ENCODE results near the gene ARHGAP45.

DNA sequence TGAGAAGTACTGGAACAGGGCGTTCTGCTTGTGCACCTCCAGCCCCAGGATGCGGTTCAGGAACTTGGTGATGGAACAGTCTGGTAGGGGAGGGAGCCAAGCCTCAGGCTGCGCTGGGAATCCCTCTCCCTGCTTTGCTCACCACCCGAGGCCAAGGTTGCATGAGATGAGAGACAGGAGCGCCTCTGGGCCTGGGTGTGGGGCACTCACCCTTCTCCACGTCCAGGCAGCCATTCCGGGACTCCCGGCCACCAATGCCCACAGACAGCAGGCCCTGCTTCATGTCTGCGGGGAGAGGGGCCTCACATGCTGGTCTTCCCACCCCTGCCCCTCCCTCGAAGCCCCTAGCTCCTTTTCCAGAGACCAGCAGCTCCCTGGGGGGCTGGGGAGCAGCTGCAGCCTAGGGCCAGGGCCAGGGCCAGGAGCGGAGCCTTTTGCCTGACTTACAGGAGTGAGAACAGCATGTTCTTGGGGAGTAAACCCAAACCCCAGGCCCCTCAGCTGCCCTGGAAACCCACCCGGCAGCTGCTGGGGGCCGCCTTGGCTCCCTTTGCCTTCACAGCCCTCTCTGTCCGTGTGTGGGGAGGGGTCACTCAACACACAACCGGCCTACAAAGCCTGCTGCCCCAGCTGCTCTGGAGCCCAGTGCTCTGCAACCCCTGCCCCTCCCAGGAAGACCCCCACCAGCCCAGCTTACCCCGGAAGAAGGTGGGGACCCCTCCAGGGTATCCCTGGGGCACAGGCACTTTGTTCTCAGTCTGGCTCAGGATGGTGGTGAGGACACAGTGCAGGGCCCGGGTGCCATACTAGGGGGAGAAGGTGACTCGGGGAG lies 44.1 kb downstream of the ARHGAP45 start:
- TF ChIP-seq, protein P1, sequence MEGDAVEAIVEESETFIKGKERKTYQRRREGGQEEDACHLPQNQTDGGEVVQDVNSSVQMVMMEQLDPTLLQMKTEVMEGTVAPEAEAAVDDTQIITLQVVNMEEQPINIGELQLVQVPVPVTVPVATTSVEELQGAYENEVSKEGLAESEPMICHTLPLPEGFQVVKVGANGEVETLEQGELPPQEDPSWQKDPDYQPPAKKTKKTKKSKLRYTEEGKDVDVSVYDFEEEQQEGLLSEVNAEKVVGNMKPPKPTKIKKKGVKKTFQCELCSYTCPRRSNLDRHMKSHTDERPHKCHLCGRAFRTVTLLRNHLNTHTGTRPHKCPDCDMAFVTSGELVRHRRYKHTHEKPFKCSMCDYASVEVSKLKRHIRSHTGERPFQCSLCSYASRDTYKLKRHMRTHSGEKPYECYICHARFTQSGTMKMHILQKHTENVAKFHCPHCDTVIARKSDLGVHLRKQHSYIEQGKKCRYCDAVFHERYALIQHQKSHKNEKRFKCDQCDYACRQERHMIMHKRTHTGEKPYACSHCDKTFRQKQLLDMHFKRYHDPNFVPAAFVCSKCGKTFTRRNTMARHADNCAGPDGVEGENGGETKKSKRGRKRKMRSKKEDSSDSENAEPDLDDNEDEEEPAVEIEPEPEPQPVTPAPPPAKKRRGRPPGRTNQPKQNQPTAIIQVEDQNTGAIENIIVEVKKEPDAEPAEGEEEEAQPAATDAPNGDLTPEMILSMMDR (IDR thresholded peaks at IDR 0.05; ENCODE audit: low read depth, low read length, missing input control), result no peak
- TF ChIP-seq HNF4A (conservative IDR thresholded peaks at IDR 0.05) (no peak), YY1 (IDR thresholded peaks at IDR 0.05) (no peak), RXRA (IDR thresholded peaks at IDR 0.05) (no peak), GABPA (IDR thresholded peaks at IDR 0.05 in 1 of 2, conservative IDR thresholded peaks at IDR 0.05 in 1 of 2) (no peak), TAF1 (conservative IDR thresholded peaks at IDR 0.05) (no peak), RAD21 (IDR thresholded peaks at IDR 0.05) (no peak), EGR1 (IDR thresholded peaks at IDR 0.05; ENCODE audit: low read depth in 2 of 2) (no peak), SP1 (IDR thresholded peaks at IDR 0.05) (no peak)
- TF ChIP-seq, protein P2, sequence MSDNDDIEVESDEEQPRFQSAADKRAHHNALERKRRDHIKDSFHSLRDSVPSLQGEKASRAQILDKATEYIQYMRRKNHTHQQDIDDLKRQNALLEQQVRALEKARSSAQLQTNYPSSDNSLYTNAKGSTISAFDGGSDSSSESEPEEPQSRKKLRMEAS (IDR thresholded peaks at IDR 0.05), result no peak
- TF ChIP-seq, protein P3, sequence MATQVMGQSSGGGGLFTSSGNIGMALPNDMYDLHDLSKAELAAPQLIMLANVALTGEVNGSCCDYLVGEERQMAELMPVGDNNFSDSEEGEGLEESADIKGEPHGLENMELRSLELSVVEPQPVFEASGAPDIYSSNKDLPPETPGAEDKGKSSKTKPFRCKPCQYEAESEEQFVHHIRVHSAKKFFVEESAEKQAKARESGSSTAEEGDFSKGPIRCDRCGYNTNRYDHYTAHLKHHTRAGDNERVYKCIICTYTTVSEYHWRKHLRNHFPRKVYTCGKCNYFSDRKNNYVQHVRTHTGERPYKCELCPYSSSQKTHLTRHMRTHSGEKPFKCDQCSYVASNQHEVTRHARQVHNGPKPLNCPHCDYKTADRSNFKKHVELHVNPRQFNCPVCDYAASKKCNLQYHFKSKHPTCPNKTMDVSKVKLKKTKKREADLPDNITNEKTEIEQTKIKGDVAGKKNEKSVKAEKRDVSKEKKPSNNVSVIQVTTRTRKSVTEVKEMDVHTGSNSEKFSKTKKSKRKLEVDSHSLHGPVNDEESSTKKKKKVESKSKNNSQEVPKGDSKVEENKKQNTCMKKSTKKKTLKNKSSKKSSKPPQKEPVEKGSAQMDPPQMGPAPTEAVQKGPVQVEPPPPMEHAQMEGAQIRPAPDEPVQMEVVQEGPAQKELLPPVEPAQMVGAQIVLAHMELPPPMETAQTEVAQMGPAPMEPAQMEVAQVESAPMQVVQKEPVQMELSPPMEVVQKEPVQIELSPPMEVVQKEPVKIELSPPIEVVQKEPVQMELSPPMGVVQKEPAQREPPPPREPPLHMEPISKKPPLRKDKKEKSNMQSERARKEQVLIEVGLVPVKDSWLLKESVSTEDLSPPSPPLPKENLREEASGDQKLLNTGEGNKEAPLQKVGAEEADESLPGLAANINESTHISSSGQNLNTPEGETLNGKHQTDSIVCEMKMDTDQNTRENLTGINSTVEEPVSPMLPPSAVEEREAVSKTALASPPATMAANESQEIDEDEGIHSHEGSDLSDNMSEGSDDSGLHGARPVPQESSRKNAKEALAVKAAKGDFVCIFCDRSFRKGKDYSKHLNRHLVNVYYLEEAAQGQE (IDR thresholded peaks at IDR 0.05), result no peak
- TF ChIP-seq, protein P4, sequence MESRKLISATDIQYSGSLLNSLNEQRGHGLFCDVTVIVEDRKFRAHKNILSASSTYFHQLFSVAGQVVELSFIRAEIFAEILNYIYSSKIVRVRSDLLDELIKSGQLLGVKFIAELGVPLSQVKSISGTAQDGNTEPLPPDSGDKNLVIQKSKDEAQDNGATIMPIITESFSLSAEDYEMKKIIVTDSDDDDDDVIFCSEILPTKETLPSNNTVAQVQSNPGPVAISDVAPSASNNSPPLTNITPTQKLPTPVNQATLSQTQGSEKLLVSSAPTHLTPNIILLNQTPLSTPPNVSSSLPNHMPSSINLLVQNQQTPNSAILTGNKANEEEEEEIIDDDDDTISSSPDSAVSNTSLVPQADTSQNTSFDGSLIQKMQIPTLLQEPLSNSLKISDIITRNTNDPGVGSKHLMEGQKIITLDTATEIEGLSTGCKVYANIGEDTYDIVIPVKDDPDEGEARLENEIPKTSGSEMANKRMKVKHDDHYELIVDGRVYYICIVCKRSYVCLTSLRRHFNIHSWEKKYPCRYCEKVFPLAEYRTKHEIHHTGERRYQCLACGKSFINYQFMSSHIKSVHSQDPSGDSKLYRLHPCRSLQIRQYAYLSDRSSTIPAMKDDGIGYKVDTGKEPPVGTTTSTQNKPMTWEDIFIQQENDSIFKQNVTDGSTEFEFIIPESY (IDR thresholded peaks at IDR 0.05), result no peak
- TF ChIP-seq, protein P5, sequence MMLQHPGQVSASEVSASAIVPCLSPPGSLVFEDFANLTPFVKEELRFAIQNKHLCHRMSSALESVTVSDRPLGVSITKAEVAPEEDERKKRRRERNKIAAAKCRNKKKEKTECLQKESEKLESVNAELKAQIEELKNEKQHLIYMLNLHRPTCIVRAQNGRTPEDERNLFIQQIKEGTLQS (IDR thresholded peaks at IDR 0.05), result no peak
